Measurements from ENCODE around the gene GEN1. TPM values are rescaled to one million over a fixed set of nuclear protein-coding genes. Genes with fewer than 3 reads are reported as not detected.
A peak's percentile ranks its signal among the peaks of the same experiment; 100 is the strongest.

Gene GEN1
- total and polyA plus RNA-seq, 5 donors: 1.5 to 5.5 (median 4.0) TPM

- intact Hi-C loops (cut with DNase I): loop anchor here in 2 of 4 donors (10.0 kb wide), 1 partner anchor 72 kb away; no protein-coding TSS in a partner anchor
- H3K4me1 ChIP-seq (ENCODE audit: control insufficient read depth, insufficient read depth, low read length): peaks cover 3% of the 10 kb centered on the region
- DNase-seq: no peak
- peak overlapping the region; percentile 51 for H3K4me3 ChIP-seq (ENCODE audit: low read length)
- under 1% methylated on average over 70 of the region's 70 CpGs for WGBS
- no peaks in the 10 kb centered on the region for H3K9me3 ChIP-seq (ENCODE audit: control insufficient read depth, low read length)
- peak overlapping the region; percentile 99 for H3K27ac ChIP-seq (ENCODE audit: low read length)
- peak; percentile 87 to 89 for ATAC-seq
- no peaks in the 10 kb centered on the region for H3K27me3 ChIP-seq (ENCODE audit: control insufficient read depth, insufficient read depth)
Observed at GRCh38 chr2:17752892-17753802, 791 bp upstream of the GEN1 start.

GRCh38 chr2:17754773-17755425, 961 bp downstream of the GEN1 start:
- peak overlapping the region; percentile 51 for H3K4me3 ChIP-seq (ENCODE audit: low read length)
- no peak overlapping the region for H3K27ac ChIP-seq (ENCODE audit: low read length)
- no peak for ATAC-seq
- 15% methylated on average over 8 of the region's 8 CpGs for WGBS
- peaks cover 3% of the 10 kb centered on the region for H3K4me1 ChIP-seq (ENCODE audit: control insufficient read depth, insufficient read depth, low read length)
- no peaks in the 10 kb centered on the region for H3K27me3 ChIP-seq (ENCODE audit: control insufficient read depth, insufficient read depth)
- intact Hi-C loops (cut with DNase I): loop anchor here in 2 of 4 donors (10.0 kb wide), 1 partner anchor 70 kb away; no protein-coding TSS in a partner anchor
- DNase-seq: no peak
- H3K9me3 ChIP-seq (ENCODE audit: control insufficient read depth, low read length): no peaks in the 10 kb centered on the region

- ATAC-seq (no peak), DNase-seq (no peak)
- peaks cover 3% of the 10 kb centered on the region for H3K4me1 ChIP-seq (ENCODE audit: control insufficient read depth, insufficient read depth, low read length)
- intact Hi-C loops (cut with DNase I): loop anchor here in 2 of 4 donors (10.0 kb wide), 1 partner anchor 68 kb away; no protein-coding TSS in a partner anchor
- 69% methylated on average over 6 of the region's 6 CpGs for WGBS
- H3K4me3 ChIP-seq (ENCODE audit: low read length): no peak overlapping the region
- no peaks in the 10 kb centered on the region for H3K27me3 ChIP-seq (ENCODE audit: control insufficient read depth, insufficient read depth)
- no peak overlapping the region for H3K27ac ChIP-seq (ENCODE audit: low read length)
- H3K9me3 ChIP-seq (ENCODE audit: control insufficient read depth, low read length): no peaks in the 10 kb centered on the region
Observed at GRCh38 chr2:17756668-17757067, 2.7 kb downstream of the GEN1 start.

- DNase-seq (no peak), ATAC-seq (no peak)
- intact Hi-C loops (cut with DNase I): loop anchor here in 2 of 4 donors (10.0 kb wide), 1 partner anchor 67 kb away; no protein-coding TSS in a partner anchor
- Histone ChIP-seq H3K27me3 (ENCODE audit: control insufficient read depth, insufficient read depth) (no peaks in the 10 kb centered on the region), H3K27ac (ENCODE audit: low read length) (no peak overlapping the region), H3K9me3 (ENCODE audit: control insufficient read depth, low read length) (no peaks in the 10 kb centered on the region), H3K4me1 (ENCODE audit: control insufficient read depth, insufficient read depth, low read length) (peaks cover 3% of the 10 kb centered on the region), H3K4me3 (ENCODE audit: low read length) (no peak overlapping the region)
- WGBS: 45% methylated on average over 2 of the region's 2 CpGs
Observed at GRCh38 chr2:17757321-17757720, 3.4 kb downstream of the GEN1 start.

- DNase-seq (no peak), ATAC-seq (no peak)
- H3K4me3 ChIP-seq (ENCODE audit: low read length): no peak overlapping the region
- no peaks in the 10 kb centered on the region for H3K27me3 ChIP-seq (ENCODE audit: control insufficient read depth, insufficient read depth)
- 77% methylated on average over 3 of the region's 3 CpGs for WGBS
- H3K9me3 ChIP-seq (ENCODE audit: control insufficient read depth, low read length): no peaks in the 10 kb centered on the region
- no peak overlapping the region for H3K27ac ChIP-seq (ENCODE audit: low read length)
- intact Hi-C loops (cut with DNase I): loop anchor here in 2 of 4 donors (10.0 kb wide), 1 partner anchor 67 kb away; no protein-coding TSS in a partner anchor
- H3K4me1 ChIP-seq (ENCODE audit: control insufficient read depth, insufficient read depth, low read length): peaks cover 3% of the 10 kb centered on the region
Observed at GRCh38 chr2:17758118-17758517, 4.2 kb downstream of the GEN1 start.

- DNase-seq (no peak), ATAC-seq (no peak)
- Histone ChIP-seq H3K27ac (ENCODE audit: low read length) (no peak overlapping the region), H3K9me3 (ENCODE audit: control insufficient read depth, low read length) (no peaks in the 10 kb centered on the region), H3K4me3 (ENCODE audit: low read length) (no peak overlapping the region), H3K27me3 (ENCODE audit: control insufficient read depth, insufficient read depth) (no peaks in the 10 kb centered on the region), H3K4me1 (ENCODE audit: control insufficient read depth, insufficient read depth, low read length) (no peaks in the 10 kb centered on the region)
- 89% methylated on average over 2 of the region's 2 CpGs for WGBS
- intact Hi-C loops (cut with DNase I): loop anchor here in 2 of 4 donors (10.0 kb wide), 1 partner anchor 65 kb away; no protein-coding TSS in a partner anchor
Observed at GRCh38 chr2:17759805-17760204, 5.9 kb downstream of the GEN1 start.

- H3K4me1 ChIP-seq (ENCODE audit: control insufficient read depth, insufficient read depth, low read length): no peaks in the 10 kb centered on the region
Observed at GRCh38 chr2:17762451-17762850, 8.5 kb downstream of the GEN1 start.

GRCh38 chr2:17763641-17764333, 9.8 kb downstream of the GEN1 start:
- Histone ChIP-seq H3K4me1 (ENCODE audit: control insufficient read depth, insufficient read depth, low read length) (no peaks in the 10 kb centered on the region), H3K9me3 (ENCODE audit: control insufficient read depth, low read length) (no peaks in the 10 kb centered on the region), H3K4me3 (ENCODE audit: low read length) (no peak overlapping the region), H3K27me3 (ENCODE audit: control insufficient read depth, insufficient read depth) (no peaks in the 10 kb centered on the region), H3K27ac (ENCODE audit: low read length) (no peak overlapping the region)
- ATAC-seq (no peak), DNase-seq (no peak)
- 85% methylated on average over 10 of the region's 10 CpGs for WGBS
- intact Hi-C loops (cut with DNase I): no loop called here

More at GRCh38 chr2:17762451-17762850, 8.5 kb downstream of the GEN1 start:
- Histone ChIP-seq H3K27ac (ENCODE audit: low read length) (no peak overlapping the region), H3K9me3 (ENCODE audit: control insufficient read depth, low read length) (no peaks in the 10 kb centered on the region), H3K27me3 (ENCODE audit: control insufficient read depth, insufficient read depth) (no peaks in the 10 kb centered on the region), H3K4me3 (ENCODE audit: low read length) (no peak overlapping the region)
- 98% methylated on average over 1 of the region's 1 CpG for WGBS
- DNase-seq (no peak), ATAC-seq (no peak)
- intact Hi-C loops (cut with DNase I): no loop called here

- intact Hi-C loops (cut with DNase I): no loop called here
- Histone ChIP-seq H3K27ac (ENCODE audit: low read length) (no peak overlapping the region), H3K4me3 (ENCODE audit: low read length) (no peak overlapping the region), H3K9me3 (ENCODE audit: control insufficient read depth, low read length) (no peaks in the 10 kb centered on the region), H3K27me3 (ENCODE audit: control insufficient read depth, insufficient read depth) (no peaks in the 10 kb centered on the region), H3K4me1 (ENCODE audit: control insufficient read depth, insufficient read depth, low read length) (no peaks in the 10 kb centered on the region)
- WGBS: 47% methylated on average over 2 of the region's 2 CpGs
- DNase-seq (no peak), ATAC-seq (peak; percentile 31 to 56)
Observed at GRCh38 chr2:17765398-17765797, 11.5 kb downstream of the GEN1 start.

GRCh38 chr2:17768894-17769293, 15.0 kb downstream of the GEN1 start:
- Histone ChIP-seq H3K27me3 (ENCODE audit: control insufficient read depth, insufficient read depth) (no peaks in the 10 kb centered on the region), H3K4me1 (ENCODE audit: control insufficient read depth, insufficient read depth, low read length) (no peaks in the 10 kb centered on the region), H3K27ac (ENCODE audit: low read length) (no peak overlapping the region), H3K9me3 (ENCODE audit: control insufficient read depth, low read length) (no peaks in the 10 kb centered on the region), H3K4me3 (ENCODE audit: low read length) (no peak overlapping the region)
- no peak for ATAC-seq
- 98% methylated on average over 4 of the region's 4 CpGs for WGBS
- intact Hi-C loops (cut with DNase I): no loop called here
- DNase-seq: no peak

Data from right cardiac atrium (tissue), 5 donors.